GM19328 (cell line): Measurements from ENCODE around the gene ZNF778.

Source experiments
- ATAC-seq: cut with Tn5 transposase; IDR thresholded peaks from one replicate; pipeline ENCODE4 v1.9.1; 2021; ENCODE audit warnings: mild to moderate bottlenecking, moderate library complexity; ENCODE audit not compliant: unreplicated experiment

The ZNF778 gene

GRCh38 chr16:89217388-89218191, at the start of gene ZNF778:
Gene ZNF778 (plus strand): TSS chr16:89217703. CDS start chr16:89221128, 3,425 bp downstream.
- peak; percentile 81 for ATAC-seq

DNA sequence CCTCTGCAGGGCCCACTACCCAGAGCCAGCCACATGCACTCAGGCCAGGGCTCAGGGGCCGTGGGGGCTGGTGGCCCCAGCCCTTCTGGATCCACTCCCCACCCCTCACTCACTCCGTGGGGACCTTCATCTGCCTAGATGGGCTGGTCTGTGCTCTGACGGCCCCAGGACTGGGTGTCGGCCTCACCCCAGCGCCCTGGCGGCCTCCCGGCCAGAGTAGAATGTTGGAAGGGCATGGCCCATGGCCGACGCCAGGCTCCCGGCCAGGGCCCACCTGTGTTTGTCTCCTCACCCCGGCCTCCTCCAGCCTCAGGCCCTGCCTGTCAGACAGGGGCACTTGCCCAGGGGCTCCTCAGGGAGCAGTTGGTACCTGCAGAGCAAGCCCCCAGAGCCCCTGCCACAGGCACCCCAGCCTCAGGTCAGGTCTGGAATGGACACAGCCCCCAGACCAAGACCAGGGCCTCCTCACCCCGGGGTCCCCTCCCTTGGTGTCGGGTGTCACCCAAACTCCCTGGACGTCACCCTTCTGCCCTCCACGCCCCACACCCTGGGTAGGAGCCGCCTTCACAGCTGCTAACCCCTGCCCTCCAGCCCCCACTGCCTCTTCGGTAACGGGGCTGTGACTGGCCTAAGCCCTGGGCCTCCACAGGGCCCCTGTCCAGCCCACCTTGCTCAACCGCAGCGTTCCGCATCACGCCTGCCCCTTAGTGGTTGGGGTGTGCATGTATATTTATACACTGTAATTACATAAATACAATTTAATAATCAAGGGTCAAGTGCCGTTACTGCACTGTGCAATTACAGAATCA, 48.9 kb upstream of the ZNF778 start:
- ATAC-seq: no peak

GRCh38 chr16:89169778-89170177, 47.7 kb upstream of the ZNF778 start:
- ATAC-seq: no peak

DNA sequence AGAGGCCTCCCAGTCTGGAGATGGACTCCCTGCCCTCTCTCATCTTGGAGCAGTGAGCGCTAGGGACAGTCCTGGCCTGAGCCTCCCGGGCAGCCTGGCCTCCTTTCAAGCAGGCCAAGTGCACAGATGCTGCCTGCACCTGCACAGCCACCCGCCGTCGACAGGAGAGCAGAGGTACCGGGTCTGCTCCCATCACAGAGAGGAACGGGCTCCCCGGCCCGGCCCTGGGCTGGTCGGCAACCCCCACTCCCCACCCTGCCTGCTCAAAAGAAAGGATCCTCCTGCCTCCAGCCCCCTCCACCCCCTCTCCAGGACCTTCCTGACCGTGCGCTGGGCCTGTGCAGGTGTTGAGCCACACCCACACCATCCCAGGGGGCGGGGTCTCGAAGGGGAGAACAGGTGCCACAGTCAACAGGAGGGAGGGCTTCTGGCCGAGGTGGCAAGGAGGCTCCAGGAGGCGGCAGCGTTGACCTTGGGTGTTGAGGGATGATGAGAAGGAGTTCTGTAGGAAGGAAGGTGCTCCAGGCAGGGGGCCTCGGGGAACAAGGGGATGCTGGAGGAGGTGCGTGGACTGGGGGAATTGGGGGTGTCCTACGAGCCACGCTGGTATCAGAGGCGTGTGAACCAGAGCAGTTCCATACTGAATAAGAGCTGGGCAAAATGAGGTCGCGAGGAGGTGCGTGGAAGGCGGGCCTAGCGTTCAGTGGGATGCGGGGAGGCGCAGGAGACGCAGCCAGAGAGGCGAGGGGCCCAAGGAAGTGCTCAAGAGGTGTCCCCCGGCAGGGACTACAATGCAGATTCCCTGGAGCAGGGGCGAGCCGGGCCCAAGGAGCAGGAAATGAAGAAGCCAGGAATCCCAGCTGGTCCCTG, 46.9 kb upstream of the ZNF778 start:
- ATAC-seq: no peak

DNA sequence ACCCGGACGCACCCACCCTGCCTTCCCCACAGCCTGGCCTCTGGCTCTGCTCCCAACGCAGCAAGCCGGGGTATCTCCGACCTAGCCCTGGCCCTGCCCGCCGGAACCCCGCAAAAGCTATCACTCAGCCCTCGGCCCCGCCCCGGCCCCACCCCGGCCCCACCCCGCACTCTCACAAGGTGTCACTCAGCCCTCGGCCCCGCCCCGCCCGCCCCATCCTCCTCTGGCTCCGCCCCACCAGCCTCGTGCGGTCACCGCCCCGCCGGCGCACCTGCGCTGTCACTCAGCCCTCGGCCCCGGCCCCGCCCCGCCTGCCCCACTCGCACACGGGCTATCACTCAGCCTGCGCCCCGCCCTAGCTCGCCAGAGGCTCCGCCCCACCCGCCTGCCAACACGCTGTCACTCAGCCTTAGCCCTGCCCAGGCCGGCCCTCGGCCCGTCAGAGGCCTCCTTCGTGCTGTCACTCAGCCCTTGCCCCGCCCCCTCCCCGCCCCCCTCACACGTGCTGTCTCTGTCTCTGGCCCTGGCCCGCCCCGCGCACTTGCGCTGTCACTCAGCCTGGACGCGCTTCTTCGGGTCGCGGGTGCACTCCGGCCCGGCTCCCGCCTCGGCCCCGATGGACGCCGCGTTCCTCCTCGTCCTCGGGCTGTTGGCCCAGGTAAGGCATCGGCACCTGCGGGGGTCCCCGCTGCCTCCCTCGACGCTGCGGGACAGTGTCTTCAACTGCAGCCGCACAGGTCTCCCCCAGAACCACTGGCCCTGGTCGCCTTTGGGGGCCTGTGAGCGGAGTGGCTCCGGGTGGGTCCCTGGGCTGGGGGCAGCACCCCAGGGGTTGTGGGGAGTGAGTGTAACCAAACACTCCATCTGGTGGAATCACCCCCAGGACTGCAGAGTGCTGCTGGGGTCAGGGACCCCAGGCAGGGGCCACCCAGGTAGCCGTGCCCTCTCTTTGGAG, 46.0 kb upstream of the ZNF778 start, which contains the start of gene CDH15:
Gene CDH15 (plus strand): TSS at position 533 of the 955 bp plus-strand sequence. CDS start 84 bp downstream, at position 617.
- ATAC-seq: peak; percentile 80

- ATAC-seq: no peak
Measured at GRCh38 chr16:89172171-89172527, 45.4 kb upstream of the ZNF778 start.

DNA sequence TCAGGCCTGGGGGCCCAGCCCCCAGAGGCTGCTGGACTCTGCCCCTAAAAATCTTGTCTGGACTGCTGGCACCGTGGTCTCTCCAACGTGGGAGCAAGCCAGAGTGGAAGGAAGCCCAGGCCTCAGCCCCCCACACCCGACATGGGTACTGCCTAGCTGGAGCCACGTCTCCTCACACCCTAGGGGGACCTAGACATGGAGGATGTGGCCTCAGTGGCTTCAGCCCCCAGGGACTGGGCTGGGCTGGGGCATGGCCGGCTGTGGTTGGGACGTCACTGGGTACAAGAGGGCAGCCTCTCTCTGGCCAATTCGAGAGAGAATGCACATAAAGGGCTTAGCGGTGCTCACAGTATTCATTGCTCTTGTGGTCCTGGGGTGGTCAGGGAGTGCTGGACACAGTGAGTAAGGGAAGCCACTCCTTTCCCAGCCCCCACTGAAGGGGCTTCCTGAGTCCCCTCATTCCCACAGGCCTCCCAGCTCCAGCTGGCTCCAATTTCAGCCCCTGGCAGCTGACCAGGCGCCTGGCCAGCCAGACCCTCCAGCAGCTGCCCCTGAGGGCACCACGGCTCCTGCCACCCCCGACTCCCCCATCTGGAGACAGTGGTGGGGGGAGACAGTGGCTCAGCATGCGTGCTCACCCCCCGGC, 44.9 kb upstream of the ZNF778 start:
- ATAC-seq: no peak

DNA sequence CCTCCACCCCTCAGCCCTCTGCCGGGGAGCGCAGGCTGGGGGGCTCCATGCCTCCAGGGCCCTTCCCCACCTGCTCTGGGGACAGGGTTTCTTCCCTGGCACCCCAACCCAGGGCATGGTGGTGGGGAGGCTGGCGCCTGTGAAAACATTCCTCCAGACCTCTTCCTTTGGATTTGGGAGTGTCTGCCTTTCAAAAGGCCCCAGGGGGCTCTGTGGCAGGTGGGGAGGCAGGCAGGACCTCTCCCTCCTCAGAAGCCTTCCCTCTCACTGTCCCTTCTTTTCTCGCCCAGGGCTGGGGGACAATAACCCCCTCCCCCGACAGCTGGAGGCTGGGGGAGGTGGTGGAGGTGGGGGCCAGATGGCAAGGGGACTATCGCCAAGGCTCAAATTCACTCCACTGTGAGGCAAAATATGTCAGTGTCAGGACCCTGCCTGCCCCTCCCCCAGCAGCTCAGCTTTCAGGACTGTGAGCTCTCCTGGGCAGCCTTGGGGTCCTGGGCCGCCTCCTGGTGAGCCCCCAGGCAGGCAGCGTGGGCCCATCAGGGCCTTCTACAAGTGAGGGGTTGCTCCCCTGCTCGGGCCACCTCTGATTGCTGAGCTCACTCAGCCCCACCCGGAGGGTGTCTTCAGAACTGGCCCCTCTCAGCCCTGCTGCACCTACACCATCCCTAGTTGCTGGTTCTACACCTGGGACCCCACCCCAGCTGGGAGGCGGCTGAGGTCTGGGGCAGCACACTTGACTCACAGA, 44.2 kb upstream of the ZNF778 start:
- ATAC-seq: no peak

GRCh38 chr16:89174055-89174827, 43.3 kb upstream of the ZNF778 start:
- no peak for ATAC-seq

DNA sequence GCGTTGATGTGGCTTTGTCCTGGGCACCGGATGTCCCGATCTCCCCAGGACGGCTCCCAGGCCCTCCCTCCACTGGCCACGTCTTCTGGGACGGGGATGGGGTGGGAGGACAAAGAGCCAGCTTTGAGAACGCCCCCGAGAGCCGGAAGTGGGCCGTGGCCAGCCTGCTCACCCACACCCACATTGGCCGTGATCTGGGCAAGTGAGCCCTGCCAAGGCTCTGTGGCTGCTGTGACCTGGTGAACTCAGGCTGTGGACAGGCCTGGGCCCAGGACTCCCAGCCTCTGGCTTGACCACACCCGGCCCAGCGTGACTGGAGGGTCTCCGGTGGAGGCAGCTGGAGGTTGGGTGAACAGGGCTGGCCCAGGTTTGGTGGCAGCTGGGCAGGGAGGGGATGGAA, 42.6 kb upstream of the ZNF778 start:
- no peak for ATAC-seq

GRCh38 chr16:89175280-89176146, 42.0 kb upstream of the ZNF778 start:
- no peak for ATAC-seq

GRCh38 chr16:89176147-89176690, 41.3 kb upstream of the ZNF778 start:
- ATAC-seq: no peak

DNA sequence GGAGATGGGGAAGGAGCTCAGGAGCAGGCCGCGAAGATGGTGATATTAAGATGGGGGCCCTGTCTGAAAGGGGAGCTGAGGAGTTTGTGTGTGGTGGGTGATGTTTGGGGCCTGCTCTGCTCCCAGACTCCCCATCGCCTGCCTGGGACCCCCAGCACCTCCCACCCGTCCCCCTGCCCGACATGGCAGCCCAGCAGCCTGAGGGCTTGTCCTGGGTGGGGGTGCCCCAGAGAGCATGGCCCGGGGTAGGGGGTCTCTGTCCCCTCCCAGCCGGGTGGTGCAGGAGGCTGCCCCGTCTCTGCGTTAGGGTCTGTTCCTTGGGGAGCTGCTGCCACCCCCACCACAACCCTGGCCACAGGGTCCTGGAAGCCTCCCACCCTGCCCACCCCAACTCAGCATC, 40.8 kb upstream of the ZNF778 start:
- no peak for ATAC-seq

- no peak for ATAC-seq
Measured at GRCh38 chr16:89177501-89177900, 40.0 kb upstream of the ZNF778 start.

DNA sequence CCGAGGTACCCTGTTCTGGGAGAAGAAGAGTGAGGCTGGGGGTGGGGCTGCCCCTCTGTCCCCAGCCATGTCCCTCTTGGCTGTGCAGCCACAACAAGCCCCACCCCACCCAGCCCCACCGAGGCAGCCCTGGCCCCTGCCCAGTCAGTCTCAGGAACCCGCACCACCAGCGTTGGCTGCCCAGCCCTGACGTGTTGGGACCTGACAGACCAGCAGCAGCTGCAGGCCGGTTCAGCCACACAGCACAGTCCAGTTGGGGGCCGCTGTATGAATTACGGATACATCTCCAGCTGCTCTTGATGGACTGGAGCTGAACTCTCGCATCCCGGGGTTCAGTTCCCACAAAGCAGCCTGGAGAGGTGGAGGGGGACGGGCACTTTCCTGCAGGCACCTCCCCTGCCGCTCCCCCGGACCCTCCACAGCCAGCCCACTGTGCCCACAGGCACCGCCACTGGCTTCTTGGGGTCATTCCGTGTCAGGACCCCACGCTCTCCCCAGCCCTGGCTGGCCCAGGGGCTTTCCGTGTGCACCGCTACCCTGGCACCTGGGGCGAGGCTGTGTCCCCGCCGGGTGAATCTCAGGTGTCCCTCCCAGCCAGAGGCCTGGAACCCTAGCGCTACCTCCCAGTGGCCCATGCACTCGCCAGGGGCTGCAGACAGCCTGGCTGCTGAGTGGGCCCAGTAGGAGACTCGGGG, 38.9 kb upstream of the ZNF778 start:
- ATAC-seq: no peak

GRCh38 chr16:89179148-89179484, 38.4 kb upstream of the ZNF778 start:
- ATAC-seq: no peak
